Measurements from ENCODE around the gene RTP5. TPM values are rescaled to one million over a fixed set of nuclear protein-coding genes. Genes with fewer than 3 reads are reported as not detected.
A peak's percentile ranks its signal among the peaks of the same experiment; 100 is the strongest.

RTP5 gene
- total RNA-seq, 1 donor from 2014 or later, result not detected

DNA sequence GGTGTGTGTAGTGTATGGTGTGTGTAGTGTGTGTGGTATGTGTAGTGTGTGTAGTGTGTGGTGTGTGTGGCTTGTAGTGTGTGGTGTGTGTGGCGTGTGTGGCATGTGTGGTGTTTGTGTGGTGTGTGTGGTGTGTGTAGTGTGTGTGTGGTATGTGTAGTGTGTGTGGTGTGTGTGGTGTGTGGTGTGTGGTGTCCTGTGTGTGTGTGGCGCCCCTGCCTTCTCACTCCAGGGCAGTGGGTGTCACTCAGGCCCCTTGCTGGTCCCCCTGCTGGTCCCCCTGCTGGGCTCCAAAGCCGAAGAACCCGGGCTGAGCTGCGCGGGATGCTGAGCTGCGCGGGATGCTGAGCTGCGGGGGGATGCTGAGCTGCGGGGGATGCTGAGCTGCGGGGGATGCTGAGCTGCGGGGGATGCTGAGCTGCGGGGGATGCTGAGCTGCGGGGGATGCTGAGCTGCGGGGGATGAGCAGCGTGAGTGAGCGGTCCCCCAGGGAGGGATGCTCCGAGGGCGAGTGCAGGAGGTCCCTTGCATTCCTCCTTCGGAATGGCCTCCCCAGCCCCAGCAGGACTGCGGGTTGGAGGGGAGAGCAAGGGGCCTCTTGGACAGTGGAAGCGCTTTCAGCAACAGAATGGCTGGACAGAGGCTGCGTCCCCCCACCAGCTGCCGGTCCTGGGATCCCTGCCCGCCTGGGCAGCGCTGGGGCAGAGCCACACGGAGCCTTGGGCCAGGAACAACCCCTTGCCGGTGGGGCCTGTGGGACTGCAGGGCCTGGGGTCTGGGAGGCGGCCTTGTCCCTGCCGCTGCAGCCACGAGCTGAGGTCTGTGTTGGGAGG lies 3.4 kb upstream of the RTP5 start:
- peaks cover 17% of the 10 kb centered on the region for H3K9me3 Mint-ChIP-seq
- peaks cover 62% of the 10 kb centered on the region for H3K4me1 Mint-ChIP-seq
- H3K36me3 Mint-ChIP-seq (ENCODE audit: low read depth), result peaks cover 7% of the 10 kb centered on the region
- intact Hi-C loops (cut with micrococcal nuclease), result no loop called here
- peaks cover 20% of the 10 kb centered on the region for H3K27me3 Mint-ChIP-seq
- peak; percentile 74 for DNase-seq
- peak overlapping the region; percentile 58 for H3K27ac Mint-ChIP-seq
- no peak overlapping the region for H3K4me3 Mint-ChIP-seq

GRCh38 chr2:241866790-241867645 lies 2.5 kb upstream of the RTP5 start:
- H3K36me3 Mint-ChIP-seq (ENCODE audit: low read depth), result peaks cover 4% of the 10 kb centered on the region
- no peak for DNase-seq
- H3K27me3 Mint-ChIP-seq, result peaks cover 20% of the 10 kb centered on the region
- peaks cover 54% of the 10 kb centered on the region for H3K4me1 Mint-ChIP-seq
- peaks cover 13% of the 10 kb centered on the region for H3K9me3 Mint-ChIP-seq
- H3K4me3 Mint-ChIP-seq, result no peak overlapping the region
- peak overlapping the region; percentile 20 for H3K27ac Mint-ChIP-seq
- intact Hi-C loops (cut with micrococcal nuclease), result no loop called here

- peak overlapping the region; percentile 76 for H3K27ac Mint-ChIP-seq
- peaks cover 20% of the 10 kb centered on the region for H3K27me3 Mint-ChIP-seq
- H3K4me1 Mint-ChIP-seq, result peaks cover 45% of the 10 kb centered on the region
- DNase-seq, result no peak
- peaks cover 12% of the 10 kb centered on the region for H3K9me3 Mint-ChIP-seq
- intact Hi-C loops (cut with micrococcal nuclease), result no loop called here
- H3K4me3 Mint-ChIP-seq, result peak overlapping the region; percentile 24
- peaks cover 4% of the 10 kb centered on the region for H3K36me3 Mint-ChIP-seq (ENCODE audit: low read depth)
Observed at GRCh38 chr2:241867776-241868420, 1.6 kb upstream of the RTP5 start.

DNA sequence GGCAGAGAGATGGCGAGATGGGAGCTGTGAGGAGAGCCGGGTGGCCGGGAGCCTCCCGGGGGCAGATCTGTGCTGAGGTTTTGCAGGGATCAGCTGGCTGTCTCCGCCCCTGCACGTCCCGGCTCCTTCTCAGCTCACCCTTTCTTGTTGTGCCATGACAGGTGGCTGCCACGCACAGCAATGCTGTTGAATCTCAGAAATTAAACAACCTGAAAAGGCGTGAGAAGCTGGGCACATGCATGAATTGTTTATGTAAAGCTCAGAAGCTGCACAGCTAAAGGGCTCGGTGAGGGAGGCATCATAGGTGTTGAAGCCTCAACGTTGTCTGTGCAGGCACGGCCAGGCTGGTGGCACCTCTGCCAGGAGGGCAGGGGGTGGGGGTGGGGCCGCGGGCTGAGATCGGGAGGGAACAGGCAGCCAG lies 858 bp upstream of the RTP5 start:
- DNase-seq, result no peak
- Mint-ChIP-seq H3K27me3 (peaks cover 20% of the 10 kb centered on the region), H3K9me3 (peaks cover 12% of the 10 kb centered on the region), H3K36me3 (ENCODE audit: low read depth) (peaks cover 4% of the 10 kb centered on the region), H3K4me1 (peaks cover 38% of the 10 kb centered on the region), H3K27ac (peak overlapping the region; percentile 76), H3K4me3 (no peak overlapping the region)
- intact Hi-C loops (cut with micrococcal nuclease), result no loop called here

- H3K4me3 Mint-ChIP-seq, result no peak overlapping the region
- H3K27me3 Mint-ChIP-seq, result peaks cover 11% of the 10 kb centered on the region
- peaks cover under 1% of the 10 kb centered on the region for H3K9me3 Mint-ChIP-seq
- H3K36me3 Mint-ChIP-seq (ENCODE audit: low read depth), result no peaks in the 10 kb centered on the region
- intact Hi-C loops (cut with micrococcal nuclease), result no loop called here
- peaks cover 26% of the 10 kb centered on the region for H3K4me1 Mint-ChIP-seq
- no peak for DNase-seq
- H3K27ac Mint-ChIP-seq, result no peak overlapping the region
Observed at GRCh38 chr2:241870081-241870541, 582 bp downstream of the RTP5 start.

- Mint-ChIP-seq H3K4me1 (peaks cover 21% of the 10 kb centered on the region), H3K27me3 (peaks cover 4% of the 10 kb centered on the region), H3K4me3 (no peak overlapping the region), H3K27ac (no peak overlapping the region), H3K9me3 (no peaks in the 10 kb centered on the region), H3K36me3 (ENCODE audit: low read depth) (no peaks in the 10 kb centered on the region)
- no peak for DNase-seq
- intact Hi-C loops (cut with micrococcal nuclease), result no loop called here
Observed at GRCh38 chr2:241870611-241871537, 1.3 kb downstream of the RTP5 start.

DNA sequence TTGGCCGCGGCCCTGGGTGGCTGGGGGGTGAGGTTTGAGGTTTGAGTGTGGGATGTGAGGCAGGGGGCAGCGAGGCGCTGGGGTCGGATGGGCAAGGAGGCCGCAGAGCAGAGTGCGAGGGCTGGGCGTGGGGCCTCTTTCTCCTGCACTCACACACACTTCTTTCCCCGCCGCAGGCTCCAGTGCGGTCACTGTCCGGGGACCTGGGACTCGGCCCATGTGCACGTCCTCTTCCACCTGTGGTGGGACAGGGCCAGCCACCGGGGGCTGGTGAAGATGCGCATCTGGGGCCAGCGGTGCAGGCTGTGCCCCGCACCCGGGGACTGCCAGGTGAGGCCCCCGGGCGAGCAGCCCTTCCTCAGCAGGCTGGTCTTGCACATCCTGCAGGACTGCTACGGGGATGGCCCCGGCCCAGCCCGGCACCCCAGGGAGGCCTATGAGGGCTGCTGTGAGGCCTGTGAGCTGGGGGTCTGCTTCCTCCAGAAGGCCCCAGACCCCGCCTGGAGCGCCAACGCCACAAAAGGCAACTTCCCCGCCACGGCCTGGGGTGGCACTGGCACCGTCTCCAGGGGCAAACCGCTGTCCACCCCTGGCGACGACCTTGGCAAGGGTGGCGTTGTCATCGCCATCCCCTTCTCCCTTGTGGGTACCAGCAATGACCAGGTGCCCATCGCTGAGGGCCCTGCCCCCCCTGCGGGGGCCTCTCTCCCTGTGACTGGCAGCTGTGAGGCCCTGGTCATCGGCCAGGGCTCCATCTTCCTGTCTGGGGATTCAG lies 2.2 kb downstream of the RTP5 start:
- peaks cover 3% of the 10 kb centered on the region for H3K27me3 Mint-ChIP-seq
- intact Hi-C loops (cut with micrococcal nuclease), result no loop called here
- H3K4me1 Mint-ChIP-seq, result peaks cover 20% of the 10 kb centered on the region
- no peak overlapping the region for H3K27ac Mint-ChIP-seq
- H3K36me3 Mint-ChIP-seq (ENCODE audit: low read depth), result no peaks in the 10 kb centered on the region
- H3K4me3 Mint-ChIP-seq, result no peak overlapping the region
- H3K9me3 Mint-ChIP-seq, result no peaks in the 10 kb centered on the region
- DNase-seq, result no peak

DNA sequence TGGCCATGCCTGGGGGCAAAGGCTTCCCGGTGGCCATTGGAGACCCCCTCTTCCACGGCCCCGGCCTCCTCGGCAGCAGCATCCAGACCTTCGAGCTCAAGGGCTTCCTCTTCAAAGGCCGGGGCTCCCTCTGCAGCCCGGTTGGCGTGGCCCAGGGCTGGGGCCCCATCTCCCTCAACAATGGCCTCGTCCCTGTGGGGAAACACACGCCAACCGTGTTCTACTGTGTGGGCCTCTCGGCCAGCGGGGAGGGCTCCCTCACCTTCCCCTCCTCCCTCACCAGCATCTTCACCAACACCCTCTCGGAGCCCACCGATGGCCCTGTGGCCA lies 2.7 kb downstream of the RTP5 start:
- DNase-seq, result no peak
- Mint-ChIP-seq H3K36me3 (ENCODE audit: low read depth) (no peaks in the 10 kb centered on the region), H3K4me3 (no peak overlapping the region), H3K27ac (no peak overlapping the region), H3K9me3 (no peaks in the 10 kb centered on the region), H3K4me1 (peaks cover 20% of the 10 kb centered on the region), H3K27me3 (peaks cover 3% of the 10 kb centered on the region)
- intact Hi-C loops (cut with micrococcal nuclease), result no loop called here

- DNase-seq, result no peak
- no peaks in the 10 kb centered on the region for H3K36me3 Mint-ChIP-seq (ENCODE audit: low read depth)
- peaks cover 14% of the 10 kb centered on the region for H3K4me1 Mint-ChIP-seq
- H3K27ac Mint-ChIP-seq, result no peak overlapping the region
- no peak overlapping the region for H3K4me3 Mint-ChIP-seq
- peaks cover 2% of the 10 kb centered on the region for H3K27me3 Mint-ChIP-seq
- intact Hi-C loops (cut with micrococcal nuclease), result no loop called here
- no peaks in the 10 kb centered on the region for H3K9me3 Mint-ChIP-seq
Observed at GRCh38 chr2:241873081-241873802, 3.7 kb downstream of the RTP5 start.

- intact Hi-C loops (cut with micrococcal nuclease), result no loop called here
- no peaks in the 10 kb centered on the region for H3K36me3 Mint-ChIP-seq (ENCODE audit: low read depth)
Observed at GRCh38 chr2:241873803-241874110, 4.2 kb downstream of the RTP5 start.

DNA sequence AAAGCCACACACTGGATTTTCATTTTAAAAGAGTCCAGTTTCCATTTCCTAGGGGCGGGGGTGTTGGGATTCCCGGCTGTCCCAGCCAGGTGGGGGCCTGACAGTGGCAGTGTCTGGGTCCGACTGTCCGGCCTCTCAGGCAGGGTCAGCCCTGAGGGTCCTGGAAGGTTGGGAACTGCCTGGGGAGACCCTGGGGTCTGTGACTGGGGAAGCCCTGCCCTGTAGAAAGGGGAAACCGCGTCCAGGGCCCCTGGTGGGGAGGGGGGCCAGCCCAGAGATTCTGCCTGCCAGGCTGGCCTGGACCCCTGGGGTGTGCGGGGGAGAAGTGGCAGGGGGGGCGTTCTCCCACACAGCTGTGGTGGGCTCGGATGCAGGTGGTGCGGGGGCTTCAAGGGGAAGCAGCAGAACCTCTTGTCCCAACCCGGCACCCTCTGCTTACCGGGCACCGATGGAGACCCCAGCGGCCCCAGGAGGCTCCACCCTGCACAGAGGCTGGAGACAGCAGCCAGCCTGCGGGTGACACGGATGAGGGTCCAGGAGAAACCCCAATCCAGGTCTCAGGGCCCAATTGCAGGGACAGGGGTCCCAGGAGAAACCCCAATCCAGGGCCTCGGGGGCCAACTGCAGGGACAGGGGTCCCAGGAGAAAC lies 4.9 kb downstream of the RTP5 start:
- Mint-ChIP-seq H3K27ac (no peak overlapping the region), H3K36me3 (ENCODE audit: low read depth) (no peaks in the 10 kb centered on the region), H3K4me1 (peaks cover 3% of the 10 kb centered on the region), H3K4me3 (no peak overlapping the region), H3K27me3 (no peaks in the 10 kb centered on the region), H3K9me3 (no peaks in the 10 kb centered on the region)
- no peak for DNase-seq
- intact Hi-C loops (cut with micrococcal nuclease), result no loop called here

More at GRCh38 chr2:241873803-241874110, 4.2 kb downstream of the RTP5 start:
- Mint-ChIP-seq H3K9me3 (no peaks in the 10 kb centered on the region), H3K4me3 (no peak overlapping the region), H3K27ac (no peak overlapping the region), H3K4me1 (peaks cover 9% of the 10 kb centered on the region), H3K27me3 (no peaks in the 10 kb centered on the region)
- no peak for DNase-seq

Data from activated CD4-positive, alpha-beta T cell treated with anti-CD3 and anti-CD28 coated beads, Interleukin-2, amount 10 ng/mL, durations not matched to agents 24 days and 14 days (primary cell).